Kidney (tissue), 22 donors: Measurements from ENCODE around the gene CCNL1. TPM values are rescaled to one million over a fixed set of nuclear protein-coding genes. Genes with fewer than 3 reads are reported as not detected.
A peak's percentile ranks its signal among the peaks of the same experiment; 100 is the strongest.

ENCODE experiments used
- DNase-seq, 5 donors: peaks; one replicate each; pipeline ENCODE4 v3.0.0-alpha.2; 2013 to 2020
- FAIRE-seq: peaks from 2 replicates; lab custom pipeline; 2012; peaks lifted over from hg19 to GRCh38; lab: Jason Lieb, UNC
- H3K27ac ChIP-seq, 2 donors: one replicate each; pipeline ENCODE4 v1.7.0; 2013; ENCODE audit warnings: low read depth in 2 of 2, low read length in 2 of 2, inconsistent platforms in 1 of 2
- H3K27me3 ChIP-seq: one replicate; pipeline ENCODE4 v1.7.1; 2013; ENCODE audit warnings: low read length, inconsistent platforms; ENCODE audit not compliant: control insufficient read depth, insufficient read depth
- H3K36me3 ChIP-seq, 3 donors: one replicate each; pipeline versions ENCODE4 v1.7.0 to v1.7.1; 2013; ENCODE audit warnings: low read length in 3 of 3, control low read depth in 1 of 3, inconsistent platforms in 1 of 3; ENCODE audit not compliant: insufficient read depth in 3 of 3, control insufficient read depth in 2 of 3
- H3K4me1 ChIP-seq, 3 donors: one replicate each; pipeline versions ENCODE4 v1.7.0 to v1.7.1; 2013; ENCODE audit warnings: low read length in 3 of 3, inconsistent platforms in 1 of 3, low read depth in 1 of 3; ENCODE audit not compliant: control insufficient read depth in 2 of 3, insufficient read depth in 2 of 3
- H3K4me3 ChIP-seq, 3 donors: one replicate each; pipeline versions ENCODE4 v1.7.0 to v1.8.1; 2013; ENCODE audit warnings: low read length in 3 of 3, control low read depth in 1 of 3, inconsistent platforms in 1 of 3
- H3K9ac ChIP-seq, 3 donors: one replicate each; pipeline versions ENCODE4 v1.7.0 to v1.7.1; 2013; ENCODE audit warnings: low read length in 3 of 3, control low read depth in 1 of 3, inconsistent platforms in 1 of 3
- H3K9me3 ChIP-seq, 3 donors: one replicate each; pipeline versions ENCODE4 v1.7.0 to v1.7.1; 2013; ENCODE audit warnings: low read length in 3 of 3, control low read depth in 1 of 3, inconsistent platforms in 1 of 3; ENCODE audit not compliant: control insufficient read depth in 2 of 3, insufficient read depth in 1 of 3
- CTCF ChIP-seq: IDR thresholded peaks from 3 replicates; pipeline ENCODE4 v1.5.1; 2012; ENCODE audit warnings: mild to moderate bottlenecking, moderate library complexity, borderline replicate concordance; ENCODE audit not compliant: insufficient read depth; ENCODE audit errors: extremely low read depth
- intact Hi-C: fragments of 100-400 bp; cut with DNase I; formaldehyde crosslinking; loops from one replicate; pipeline ENCODE4 v1.11.1; 2022
- long read RNA-seq, 10 donors: library from polyadenylated mRNA in 1 of 10; unstranded in 1 of 10; transcript quantifications; one replicate each; pipeline ENCODE4 v2.0.0 and lab custom pipeline, GENCODE V29; 2021 to 2026
- polyA plus RNA-seq: library from polyadenylated mRNA; stranded (reverse); fragments of 350-450 nt; fragmentation: Illumina TruSeq; extraction: RNeasy Lipid Tissue Mini Kit (QIAGEN cat#74804); gene quantifications from one replicate; pipeline ENCODE4 v1.2.3, GENCODE V29; 2014; ENCODE audit warnings: low read depth, low replicate concordance; ENCODE audit not compliant: insufficient read depth
- total RNA-seq: library from RNA; stranded (reverse); fragmentation: NEBNext Ultra II Directional; extraction: Animal tissue kit (Norgen Biotek cat#: 25700); gene quantifications from one replicate; pipeline ENCODE4 v1.2.1, GENCODE V29; 2021
- donor health status: control.
- donor health status: control.
- donor health status: control.
- donor health status: control.
- donor health status: control.
- donor health status: DM: yes; HTN: yes; CAD: no.
- donor health status: Normal renal cell carcinoma (clear cell type).

The CCNL1 gene
- total RNA-seq (104 TPM), polyA plus RNA-seq (41.7 TPM)
- long read RNA-seq, donor 1, full-length matches to known transcripts: 26 of 26 reads
- long read RNA-seq, donor 1, partial matches to known transcripts: 0 of 26 reads
- long read RNA-seq, donor 1, other reads (novel, unspliced or antisense): 0 of 26 reads
- long read RNA-seq, donor 2, full-length matches to known transcripts: 27 of 39 reads
- long read RNA-seq, donor 2, partial matches to known transcripts: 12 of 39 reads
- long read RNA-seq, donor 2, other reads (novel, unspliced or antisense): 0 of 39 reads
- long read RNA-seq, donor 3, full-length matches to known transcripts: 31 of 38 reads
- long read RNA-seq, donor 3, partial matches to known transcripts: 7 of 38 reads
- long read RNA-seq, donor 3, other reads (novel, unspliced or antisense): 0 of 38 reads
- long read RNA-seq, donor 4, full-length matches to known transcripts: 13 of 20 reads
- long read RNA-seq, donor 4, partial matches to known transcripts: 7 of 20 reads
- long read RNA-seq, donor 4, other reads (novel, unspliced or antisense): 0 of 20 reads
- long read RNA-seq, donor 5, full-length matches to known transcripts: 1 of 1 reads
- long read RNA-seq, donor 5, partial matches to known transcripts: 0 of 1 reads
- long read RNA-seq, donor 5, other reads (novel, unspliced or antisense): 0 of 1 reads
- long read RNA-seq, donor 6, full-length matches to known transcripts: 10 of 10 reads
- long read RNA-seq, donor 6, partial matches to known transcripts: 0 of 10 reads
- long read RNA-seq, donor 6, other reads (novel, unspliced or antisense): 0 of 10 reads
- long read RNA-seq, donor 7, full-length matches to known transcripts: 6 of 39 reads
- long read RNA-seq, donor 7, partial matches to known transcripts: 18 of 39 reads
- long read RNA-seq, donor 7, other reads (novel, unspliced or antisense): 15 of 39 reads
- long read RNA-seq, donor 8, full-length matches to known transcripts: 14 of 14 reads
- long read RNA-seq, donor 8, partial matches to known transcripts: 0 of 14 reads
- long read RNA-seq, donor 8, other reads (novel, unspliced or antisense): 0 of 14 reads
- long read RNA-seq, donor 9, full-length matches to known transcripts: 7 of 7 reads
- long read RNA-seq, donor 9, partial matches to known transcripts: 0 of 7 reads
- long read RNA-seq, donor 9, other reads (novel, unspliced or antisense): 0 of 7 reads
- long read RNA-seq, donor 10, full-length matches to known transcripts: 26 of 60 reads
- long read RNA-seq, donor 10, partial matches to known transcripts: 34 of 60 reads
- long read RNA-seq, donor 10, other reads (novel, unspliced or antisense): 0 of 60 reads

- Histone ChIP-seq H3K27ac (peak within 1 kb of the TSS; percentile 100), H3K4me1 (peaks cover 14 to 33% (median 17%) of the 10 kb centered on the region in 3 donors), H3K27me3 (no peaks in the 10 kb centered on the region), H3K36me3 (peaks cover 14 to 31% (median 14%) of the 10 kb centered on the region in 3 donors), H3K4me3 (peak within 1 kb of the TSS; percentile 77 to 97 (median 96)), H3K9me3 (no peaks in the 10 kb centered on the region), H3K9ac (peak within 1 kb of the TSS; percentile 97 to 100 (median 100))
- peak; percentile 9 for TF ChIP-seq CTCF
- intact Hi-C loops: no loop called here
- FAIRE-seq (no peak), DNase-seq (peak; percentile 97 to 99 (median 98))
Observed at GRCh38 chr3:157159762-157160657, at the start of gene CCNL1. TSS of gene CCNL1 (minus strand) at chr3:157160147. CDS start at chr3:157160094, 53 bp downstream.

GRCh38 chr3:157204880-157205279, 44.9 kb upstream of the CCNL1 start:
- FAIRE-seq: no peak
- Histone ChIP-seq H3K27ac (no peak overlapping the region), H3K9ac (no peak overlapping the region), H3K36me3 (no peaks in the 10 kb centered on the region), H3K9me3 (no peaks in the 10 kb centered on the region), H3K4me3 (no peak overlapping the region), H3K27me3 (no peaks in the 10 kb centered on the region), H3K4me1 (no peaks in the 10 kb centered on the region)
- no peak for TF ChIP-seq CTCF
- intact Hi-C loops: loop anchor here (5.0 kb wide), 1 partner anchor 287 kb away; no protein-coding TSS in a partner anchor
- no peak for DNase-seq

GRCh38 chr3:157204431-157204830, 44.5 kb upstream of the CCNL1 start:
- no peaks in the 10 kb centered on the region for H3K9me3 ChIP-seq
- DNase-seq (peak in 2 of 5 donors; percentile 31 to 57), FAIRE-seq (peak; percentile 13)
- TF ChIP-seq CTCF: peak; percentile 13
- no peak overlapping the region for H3K9ac ChIP-seq
- no peak overlapping the region for H3K4me3 ChIP-seq
- intact Hi-C loops: loop anchor here (5.0 kb wide), 1 partner anchor 288 kb away; no protein-coding TSS in a partner anchor
- no peaks in the 10 kb centered on the region for H3K4me1 ChIP-seq
- no peaks in the 10 kb centered on the region for H3K36me3 ChIP-seq
- H3K27me3 ChIP-seq: no peaks in the 10 kb centered on the region
- no peak overlapping the region for H3K27ac ChIP-seq
